ENCODE results near the gene TSPAN9.
A peak's percentile ranks its signal among the peaks of the same experiment; 100 is the strongest.

TSPAN9 gene

GRCh38 chr12:3129301-3130056 lies 52.3 kb downstream of the TSPAN9 start:
- peak overlapping the region; percentile 49 for H3K27ac ChIP-seq
- no peak overlapping the region for H3K4me2 ChIP-seq (ENCODE audit: low read length)
- peaks cover 15% of the 10 kb centered on the region for H3K4me1 ChIP-seq

GRCh38 chr12:3130057-3130830 lies 53.1 kb downstream of the TSPAN9 start:
- Histone ChIP-seq H3K4me3 (ENCODE audit: low read depth, low read length) (no peak overlapping the region), H3K4me2 (ENCODE audit: low read length) (peak overlapping the region; percentile 28), H3K27ac (peak overlapping the region; percentile 49), H3K79me2 (peaks cover 16% of the 10 kb centered on the region), H3K9ac (no peak overlapping the region), H3K4me1 (peaks cover 15% of the 10 kb centered on the region), H3K9me3 (ENCODE audit: control insufficient read depth, low read length) (no peaks in the 10 kb centered on the region), H3K27me3 (ENCODE audit: control insufficient read depth, insufficient read depth, low read length) (no peaks in the 10 kb centered on the region), H3K36me3 (ENCODE audit: control insufficient read depth, insufficient read depth, low read length) (no peaks in the 10 kb centered on the region), H2AFZ (peak overlapping the region; percentile 56)
- TF ChIP-seq, protein P1, sequence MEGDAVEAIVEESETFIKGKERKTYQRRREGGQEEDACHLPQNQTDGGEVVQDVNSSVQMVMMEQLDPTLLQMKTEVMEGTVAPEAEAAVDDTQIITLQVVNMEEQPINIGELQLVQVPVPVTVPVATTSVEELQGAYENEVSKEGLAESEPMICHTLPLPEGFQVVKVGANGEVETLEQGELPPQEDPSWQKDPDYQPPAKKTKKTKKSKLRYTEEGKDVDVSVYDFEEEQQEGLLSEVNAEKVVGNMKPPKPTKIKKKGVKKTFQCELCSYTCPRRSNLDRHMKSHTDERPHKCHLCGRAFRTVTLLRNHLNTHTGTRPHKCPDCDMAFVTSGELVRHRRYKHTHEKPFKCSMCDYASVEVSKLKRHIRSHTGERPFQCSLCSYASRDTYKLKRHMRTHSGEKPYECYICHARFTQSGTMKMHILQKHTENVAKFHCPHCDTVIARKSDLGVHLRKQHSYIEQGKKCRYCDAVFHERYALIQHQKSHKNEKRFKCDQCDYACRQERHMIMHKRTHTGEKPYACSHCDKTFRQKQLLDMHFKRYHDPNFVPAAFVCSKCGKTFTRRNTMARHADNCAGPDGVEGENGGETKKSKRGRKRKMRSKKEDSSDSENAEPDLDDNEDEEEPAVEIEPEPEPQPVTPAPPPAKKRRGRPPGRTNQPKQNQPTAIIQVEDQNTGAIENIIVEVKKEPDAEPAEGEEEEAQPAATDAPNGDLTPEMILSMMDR (IDR thresholded peaks at IDR 0.05) = no peak

More at GRCh38 chr12:3129301-3130056, 52.3 kb downstream of the TSPAN9 start:
- peaks cover 13% of the 10 kb centered on the region for H3K79me2 ChIP-seq
- H3K9me3 ChIP-seq (ENCODE audit: control insufficient read depth, low read length) = no peaks in the 10 kb centered on the region
- no peaks in the 10 kb centered on the region for H3K27me3 ChIP-seq (ENCODE audit: control insufficient read depth, insufficient read depth, low read length)
- H3K4me3 ChIP-seq (ENCODE audit: low read depth, low read length) = no peak overlapping the region
- no peaks in the 10 kb centered on the region for H3K36me3 ChIP-seq (ENCODE audit: control insufficient read depth, insufficient read depth, low read length)
- TF ChIP-seq, protein P1 (IDR thresholded peaks at IDR 0.05) = no peak
- no peak overlapping the region for H3K9ac ChIP-seq
- no peak overlapping the region for H2AFZ ChIP-seq

DNA sequence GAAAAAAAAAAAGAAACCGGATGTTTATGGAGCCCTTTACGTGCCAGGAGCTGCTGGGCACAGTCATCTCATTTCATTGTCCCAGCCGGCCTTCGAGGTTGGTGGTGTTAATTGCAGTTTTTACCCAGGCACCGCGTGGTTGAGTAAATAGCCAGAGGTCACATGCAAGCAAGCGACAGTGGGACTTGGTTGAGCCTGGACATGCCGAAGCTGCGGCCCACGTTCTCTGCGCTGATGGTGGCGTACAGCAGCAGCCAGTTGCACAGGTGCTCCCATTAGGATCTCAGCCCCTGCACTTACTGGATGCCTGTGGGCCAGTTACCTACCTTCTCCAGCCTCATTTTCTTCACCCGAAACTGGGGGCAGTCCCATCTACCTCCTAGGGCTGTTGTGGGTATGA lies 54.0 kb downstream of the TSPAN9 start:
- H3K9me3 ChIP-seq (ENCODE audit: control insufficient read depth, low read length) = no peaks in the 10 kb centered on the region
- peak overlapping the region; percentile 28 for H3K4me2 ChIP-seq (ENCODE audit: low read length)
- peaks cover 15% of the 10 kb centered on the region for H3K4me1 ChIP-seq
- no peak overlapping the region for H2AFZ ChIP-seq
- no peak overlapping the region for H3K27ac ChIP-seq
- H3K36me3 ChIP-seq (ENCODE audit: control insufficient read depth, insufficient read depth, low read length) = no peaks in the 10 kb centered on the region
- no peak overlapping the region for H3K4me3 ChIP-seq (ENCODE audit: low read depth, low read length)
- peaks cover 24% of the 10 kb centered on the region for H3K79me2 ChIP-seq
- H3K27me3 ChIP-seq (ENCODE audit: control insufficient read depth, insufficient read depth, low read length) = no peaks in the 10 kb centered on the region
- no peak overlapping the region for H3K9ac ChIP-seq
- TF ChIP-seq, protein P1 (IDR thresholded peaks at IDR 0.05) = no peak

DNA sequence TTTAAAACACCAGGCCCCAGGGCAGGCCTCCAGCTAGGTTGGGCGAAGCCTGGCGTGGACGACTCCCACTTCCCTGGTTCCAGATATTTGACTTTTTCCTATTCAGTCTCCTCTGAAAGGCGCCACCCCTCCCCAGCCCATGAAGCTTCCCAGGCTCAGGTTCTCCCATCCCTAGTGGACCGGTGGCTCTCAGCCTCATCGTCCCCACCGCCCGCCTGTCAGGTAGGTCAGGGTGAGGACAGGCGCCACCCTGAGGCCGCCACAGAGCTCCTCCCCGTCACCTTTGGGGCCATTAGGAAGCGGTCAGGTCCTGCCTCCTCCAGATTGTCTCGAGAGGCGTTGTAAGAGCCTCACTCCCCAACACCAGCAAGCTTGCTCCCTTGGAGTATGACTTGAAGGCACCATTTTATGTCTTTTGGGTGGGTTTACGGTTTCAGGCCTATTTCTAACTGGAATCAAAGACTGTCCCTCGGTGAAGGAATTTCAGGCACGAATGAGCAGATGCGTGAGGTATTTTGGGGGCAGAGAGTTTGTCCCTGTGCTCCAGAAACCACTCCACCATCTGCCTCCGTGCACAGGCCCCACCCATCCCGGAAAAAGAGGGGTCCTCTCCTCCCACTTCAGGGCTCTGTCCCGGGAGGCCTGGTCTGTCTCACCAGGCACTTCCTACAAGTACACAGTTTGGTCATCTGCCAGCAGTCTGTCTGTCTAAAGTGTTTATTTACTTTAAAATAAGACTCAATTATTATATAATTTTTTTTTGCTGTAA lies 55.6 kb downstream of the TSPAN9 start:
- TF ChIP-seq, protein P1 (IDR thresholded peaks at IDR 0.05) = no peak
- H3K27me3 ChIP-seq (ENCODE audit: control insufficient read depth, insufficient read depth, low read length) = no peaks in the 10 kb centered on the region
- H3K4me1 ChIP-seq = peaks cover 23% of the 10 kb centered on the region
- no peak overlapping the region for H3K27ac ChIP-seq
- H3K4me3 ChIP-seq (ENCODE audit: low read depth, low read length) = no peak overlapping the region
- no peaks in the 10 kb centered on the region for H3K36me3 ChIP-seq (ENCODE audit: control insufficient read depth, insufficient read depth, low read length)
- H3K79me2 ChIP-seq = peaks cover 35% of the 10 kb centered on the region
- no peak overlapping the region for H3K4me2 ChIP-seq (ENCODE audit: low read length)
- no peaks in the 10 kb centered on the region for H3K9me3 ChIP-seq (ENCODE audit: control insufficient read depth, low read length)
- H3K9ac ChIP-seq = no peak overlapping the region
- no peak overlapping the region for H2AFZ ChIP-seq
